Heart right ventricle (tissue), 16 donors: Measurements from ENCODE around the gene PPIH. TPM values are rescaled to one million over a fixed set of nuclear protein-coding genes. Genes with fewer than 3 reads are reported as not detected.
"Not testable (repeated sequence)": the region's sequence is repeated elsewhere in the genome, so short reads cannot be mapped to it uniquely, and the experiment has no call there.

Experiments used
- ATAC-seq, 8 donors: fragments of 200-7000 bp; cut with Tn5 transposase; one replicate each; pipeline ENCODE4 v1.9.1; 2020; ENCODE audit warnings: mild to moderate bottlenecking in 8 of 8, moderate library complexity in 8 of 8, moderate number of reproducible peaks in 1 of 8
- DNase-seq, 2 donors: peaks; one replicate each; pipeline ENCODE4 v3.0.0-alpha.2; 2020
- H3K27ac ChIP-seq, 10 donors: fragments of 200-600 bp; sonication (generic) in 2 of 10; one replicate each; pipeline versions ENCODE4 v1.5.0 to v1.8.0; 2020 to 2022; ENCODE audit warnings: mild to moderate bottlenecking in 3 of 10
- H3K27me3 ChIP-seq, 7 donors: fragments of 200-600 bp; one replicate each; pipeline ENCODE4 v1.8.0; 2021 to 2022; ENCODE audit warnings: mild to moderate bottlenecking in 2 of 7
- H3K36me3 ChIP-seq, 9 donors: fragments of 200-600 bp; sonication (generic) in 1 of 9; one replicate each; pipeline versions ENCODE4 v1.5.0 to v1.8.0; 2020 to 2022; ENCODE audit warnings: mild to moderate bottlenecking in 2 of 9
- H3K4me1 ChIP-seq, 9 donors: fragments of 200-600 bp; sonication (generic) in 1 of 9; one replicate each; pipeline versions ENCODE4 v1.5.0 to v1.8.0; 2020 to 2022; ENCODE audit warnings: mild to moderate bottlenecking in 4 of 9
- H3K4me3 ChIP-seq, 10 donors: fragments of 200-600 bp; sonication (generic) in 2 of 10; one replicate each; pipeline versions ENCODE4 v1.5.0 to v1.8.0; 2020 to 2022; ENCODE audit warnings: mild to moderate bottlenecking in 7 of 10, moderate library complexity in 2 of 10
- H3K9me3 ChIP-seq, 11 donors: fragments of 200-600 bp in 10 of 11; sonication (generic) in 2 of 11; one replicate each; pipeline versions ENCODE4 v1.5.0 to v1.8.0; 2013 to 2022; ENCODE audit warnings: mild to moderate bottlenecking in 2 of 11, control low read depth in 1 of 11, moderate library complexity in 1 of 11
- CTCF ChIP-seq, 9 donors: fragments of 200-600 bp; sonication (generic) in 2 of 9; IDR thresholded peaks; one replicate each; pipeline versions ENCODE4 v1.5.0 to v1.8.0; 2021 to 2022; ENCODE audit warnings: antibody characterized with exemption in 9 of 9, mild to moderate bottlenecking in 5 of 9, moderate library complexity in 1 of 9
- WGBS, 2 donors: extraction: QIAGEN DNeasy Blood & Tissue Kit; methylation state at CpG; one replicate each; pipeline ENCODE4 v1.1.7; 2013; ENCODE audit warnings: inconsistent platforms in 1 of 2; 5-methylcytosine and 5-hydroxymethylcytosine counted together
- intact Hi-C, 10 donors: fragments of 100-400 bp; cut with DNase I; formaldehyde crosslinking; loops; one replicate each; pipeline versions ENCODE4 v1.11.1 to v1.14.2; 2022
- polyA plus RNA-seq, 2 donors: library from polyadenylated mRNA; stranded (reverse); fragments of 200-250 nt; gene quantifications; one replicate each; pipeline ENCODE4 v1.2.3, GENCODE V29; 2013
- total RNA-seq, 10 donors: library from RNA; stranded (reverse); fragmentation: NEBNext Ultra II Directional in 3 of 10; extraction: Animal tissue kit (Norgen Biotek cat#: 25700) in 3 of 10; gene quantifications; one replicate each; pipeline versions ENCODE4 v1.2.1 to v1.2.4, GENCODE V29; 2021 to 2023
- donor health status: Arrhythmogenic right ventricular cardiomyopathy.
- donor health status: ischemic (EF 13 %, LVEDD 7.1; RV severe dilation, severe dysfunction).
- donor health status: healthy with polysubstance abuse.
- donor health status: DM: no; HTN: yes; CAD: no.
- donor health status: DM: no; HTN: no; CAD: no.
- donor health status: ischemic (EF 25% LVEDD 6.9; RV normal size, moderate dysfunction).
- donor health status: ischemic (EF 25% LVEDD 5.7; RV mildly dilated, moderate dysfunction).
- donor health status: healthy.
- donor health status: DM: yes; HTN: yes; CAD: no.
- donor health status: Ischemic cardiomyopathy.
- donor health status: ischemic (EF 35%, LVEDD 5.7; RV mildly dilated, moderate dysfunction).
- donor health status: nonischemic (EF 11% LVEDD 7.7; RV severe dilation, severe dysfunction).
- donor health status: DM: yes; HTN: yes; CAD: no.
- donor health status: PGD.
- donor health status: ischemic (EF 29% LVEDD 5.4; RV normal size, mild dysfunction).
- donor health status: nonischemic (EF 23%, LVEDD 6.1; RV moderate dilation, normal function).

Gene PPIH
- total and polyA plus RNA-seq, 12 donors = 15.2 to 38.6 (median 19.5) TPM

- ATAC-seq (no peak), DNase-seq (no peak)
- Histone ChIP-seq H3K4me1 (no peaks in the 10 kb centered on the region), H3K27me3 (no peaks in the 10 kb centered on the region), H3K36me3 (peaks cover 0 to 5% (median 0%) of the 10 kb centered on the region in 9 donors), H3K4me3 (no peak overlapping the region), H3K9me3 (no peaks in the 10 kb centered on the region), H3K27ac (no peak overlapping the region)
- no peak for TF ChIP-seq CTCF (IDR thresholded peaks at IDR 0.05)
- intact Hi-C loops = no loop called here
- 93 to 100% methylated on average over 1 of the region's 1 CpG for WGBS, 2 donors
Observed at GRCh38 chr1:42720868-42721267, 62.6 kb downstream of the PPIH start.

DNA sequence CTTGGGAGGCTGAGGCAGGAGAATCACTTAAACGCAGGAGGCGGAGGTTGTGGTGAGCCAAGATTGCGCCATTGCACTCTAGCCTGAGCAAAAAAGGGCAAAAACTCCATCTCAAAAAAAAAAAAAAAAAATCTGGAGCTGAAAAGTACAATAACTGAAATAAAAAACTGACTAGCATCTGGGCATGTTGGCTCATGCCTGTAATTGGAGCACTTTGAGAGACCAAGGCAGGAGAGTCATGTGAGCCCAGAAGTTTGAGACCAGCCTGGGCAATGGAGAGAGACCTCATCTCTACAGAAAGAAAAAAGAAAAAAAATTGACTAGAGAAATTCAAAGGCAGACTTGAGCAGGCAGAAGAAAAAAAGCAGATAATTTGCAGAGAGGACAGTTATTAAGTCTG lies 63.7 kb downstream of the PPIH start:
- Histone ChIP-seq H3K9me3 (no peaks in the 10 kb centered on the region), H3K36me3 (no peaks in the 10 kb centered on the region), H3K4me3 (no peak overlapping the region), H3K27ac (no peak overlapping the region), H3K4me1 (no peaks in the 10 kb centered on the region), H3K27me3 (no peaks in the 10 kb centered on the region)
- no peak for DNase-seq
- no peak for TF ChIP-seq CTCF (IDR thresholded peaks at IDR 0.05)
- intact Hi-C loops = no loop called here
- no peak for ATAC-seq
- WGBS, 2 donors = 94 to 98% methylated on average over 3 of the region's 3 CpGs

- intact Hi-C loops, DNase-seq, H3K27ac ChIP-seq, H3K9me3 ChIP-seq, H3K27me3 ChIP-seq, ATAC-seq, H3K4me1 ChIP-seq, H3K36me3 ChIP-seq, H3K4me3 ChIP-seq: not testable (repeated sequence)
- 96 to 100% methylated on average over 2 of the region's 2 CpGs for WGBS, 2 donors
Observed at GRCh38 chr1:42722403-42722802, 64.2 kb downstream of the PPIH start.

DNA sequence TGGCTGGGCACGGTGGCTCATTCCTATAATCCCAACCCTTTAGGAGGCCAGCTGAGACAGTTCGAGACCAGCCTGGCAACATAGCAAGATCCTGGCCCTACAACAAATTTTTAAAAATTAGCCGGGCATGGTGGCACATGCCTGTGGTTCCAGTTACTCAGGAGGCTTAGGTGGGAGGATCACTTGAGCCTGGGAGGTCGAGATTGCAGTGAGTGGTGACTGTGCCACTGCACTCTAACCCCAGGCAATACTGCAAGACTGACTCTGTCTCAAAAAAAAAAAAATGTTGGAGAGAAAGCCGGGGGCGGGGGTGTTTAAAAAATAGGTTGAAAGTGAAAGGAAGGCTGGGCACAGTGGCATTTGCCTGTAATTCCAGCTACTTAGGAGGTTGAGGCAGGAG lies 65.3 kb downstream of the PPIH start:
- 82 to 87% methylated on average over 6 of the region's 6 CpGs for WGBS, 2 donors
- Histone ChIP-seq H3K9me3 (no peaks in the 10 kb centered on the region), H3K36me3 (no peaks in the 10 kb centered on the region), H3K27ac (no peak overlapping the region), H3K27me3 (no peaks in the 10 kb centered on the region), H3K4me1 (no peaks in the 10 kb centered on the region), H3K4me3 (no peak overlapping the region)
- intact Hi-C loops = no loop called here
- TF ChIP-seq CTCF (IDR thresholded peaks at IDR 0.05) = no peak
- DNase-seq (no peak), ATAC-seq (no peak)

DNA sequence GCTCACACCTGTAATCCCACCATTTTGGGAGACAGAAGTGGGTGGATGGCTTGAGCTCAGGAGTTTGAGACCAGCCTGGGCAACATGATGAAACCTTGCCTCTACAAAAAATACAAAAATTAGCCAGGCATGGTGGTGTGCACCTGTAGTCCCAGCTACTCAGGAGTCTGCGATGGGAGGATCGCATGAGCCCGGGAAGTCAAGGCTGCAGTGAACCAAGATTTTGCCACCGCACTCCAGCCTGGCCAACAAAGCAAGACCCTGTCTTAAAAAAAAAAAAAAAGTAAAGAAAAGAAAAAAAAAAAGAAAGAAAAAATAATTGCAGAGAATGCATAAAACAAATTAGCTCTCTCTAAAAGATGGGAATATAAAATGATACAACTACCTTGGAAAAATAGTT lies 67.6 kb downstream of the PPIH start:
- DNase-seq, intact Hi-C loops: not testable (repeated sequence)

More for the DNA sequence above, 67.6 kb downstream of the PPIH start:
- not testable (repeated sequence) for ATAC-seq, H3K27me3 ChIP-seq, H3K9me3 ChIP-seq, H3K27ac ChIP-seq, H3K36me3 ChIP-seq, H3K4me1 ChIP-seq, H3K4me3 ChIP-seq
- WGBS, 2 donors = 99 to 100% methylated on average over 4 of the region's 4 CpGs

Other genes starting within 250 kb of the PPIH start
- 1 to 10 TPM in 9 of 10 donors, under 1 TPM in 1; 0.52 to 5.9 (median 2.9) TPM for gene ZMYND12, start 202.4 kb upstream of the PPIH start, total RNA-seq
- under 1 TPM; 0.38 to 0.51 TPM for gene ZMYND12, start 202.4 kb upstream of the PPIH start, polyA plus RNA-seq
- gene PPCS, start 201.9 kb upstream of the PPIH start, total RNA-seq = 10 to 100 TPM; 33.2 to 50.0 (median 40.1) TPM
- 10 to 100 TPM; 43.5 to 45.8 TPM for gene PPCS, start 201.9 kb upstream of the PPIH start, polyA plus RNA-seq
- gene CCDC30, start 195.1 kb upstream of the PPIH start, total RNA-seq = 1 to 10 TPM in 8 of 10 donors, under 1 TPM in 2; 0.70 to 3.2 (median 1.4) TPM
- under 1 TPM; 0.38 to 0.73 TPM for gene CCDC30, start 195.1 kb upstream of the PPIH start, polyA plus RNA-seq
- gene YBX1, start 24.0 kb downstream of the PPIH start, total RNA-seq = 100 to 1,000 TPM; 639 to 983 (median 777) TPM
- 1,000 to 10,000 TPM in 1 of 2 donors, 100 to 1,000 TPM in 1; 300 to 1,036 TPM for gene YBX1, start 24.0 kb downstream of the PPIH start, polyA plus RNA-seq
- not detected for gene CLDN19, start 81.8 kb downstream of the PPIH start, total RNA-seq
- gene CLDN19, start 81.8 kb downstream of the PPIH start, polyA plus RNA-seq = under 1 TPM in 1 of 2 donors, not detected in 1; 0.06 TPM
- gene P3H1, start 108.6 kb downstream of the PPIH start, total RNA-seq = 10 to 100 TPM in 4 of 10 donors, 1 to 10 TPM in 6; 5.0 to 18.3 (median 7.6) TPM
- gene P3H1, start 108.6 kb downstream of the PPIH start, polyA plus RNA-seq = 10 to 100 TPM; 24.2 to 31.4 TPM
- 10 to 100 TPM in 2 of 10 donors, 1 to 10 TPM in 8; 4.9 to 10.7 (median 8.5) TPM for gene C1orf50, start 108.8 kb downstream of the PPIH start, total RNA-seq
- 1 to 10 TPM; 4.7 to 5.8 TPM for gene C1orf50, start 108.8 kb downstream of the PPIH start, polyA plus RNA-seq
- under 1 TPM in 2 of 10 donors, not detected in 8; 0.07 to 0.09 TPM for gene TMEM269, start 126.6 kb downstream of the PPIH start, total RNA-seq
- under 1 TPM in 1 of 2 donors, not detected in 1; 0.01 TPM for gene TMEM269, start 126.6 kb downstream of the PPIH start, polyA plus RNA-seq
- 1 to 10 TPM; 2.2 to 6.1 (median 5.0) TPM for gene ERMAP, start 158.7 kb downstream of the PPIH start, total RNA-seq
- gene ERMAP, start 158.7 kb downstream of the PPIH start, polyA plus RNA-seq = 1 to 10 TPM; 1.4 to 4.0 TPM
- gene SVBP, start 159.0 kb downstream of the PPIH start, total RNA-seq = 10 to 100 TPM; 11.6 to 19.7 (median 13.8) TPM
- gene SVBP, start 159.0 kb downstream of the PPIH start, polyA plus RNA-seq = 10 to 100 TPM; 24.7 to 31.7 TPM
- 1 to 10 TPM; 6.0 to 9.2 (median 7.9) TPM for gene ZNF691, start 188.2 kb downstream of the PPIH start, total RNA-seq
- 10 to 100 TPM in 1 of 2 donors, 1 to 10 TPM in 1; 6.7 to 10.1 TPM for gene ZNF691, start 188.2 kb downstream of the PPIH start, polyA plus RNA-seq